ENCODE data around the gene C10orf143.
"Not testable (repeated sequence)": the region's sequence is repeated elsewhere in the genome, so short reads cannot be mapped to it uniquely, and the experiment has no call there.

DNA sequence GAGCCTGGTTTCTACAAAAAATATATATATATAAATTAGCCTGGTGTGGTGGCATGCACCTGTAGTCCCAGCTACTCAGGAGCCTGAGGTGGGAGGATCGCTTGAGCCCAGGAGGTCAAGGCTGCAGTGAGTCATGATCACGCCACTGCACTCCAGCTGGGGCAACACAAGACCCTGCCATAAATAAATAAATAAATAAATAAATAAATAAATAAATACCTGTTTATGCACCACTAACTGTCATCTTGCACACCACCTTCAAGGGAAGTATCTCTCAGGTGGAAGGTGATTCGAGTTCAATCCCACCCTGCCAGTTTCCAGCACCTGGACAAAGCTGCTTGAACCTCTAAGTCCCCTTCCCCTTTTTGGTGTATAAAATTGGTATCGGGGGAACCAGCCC is 6.3 kb upstream of the C10orf143 start:
- TF ChIP-seq, protein P1, sequence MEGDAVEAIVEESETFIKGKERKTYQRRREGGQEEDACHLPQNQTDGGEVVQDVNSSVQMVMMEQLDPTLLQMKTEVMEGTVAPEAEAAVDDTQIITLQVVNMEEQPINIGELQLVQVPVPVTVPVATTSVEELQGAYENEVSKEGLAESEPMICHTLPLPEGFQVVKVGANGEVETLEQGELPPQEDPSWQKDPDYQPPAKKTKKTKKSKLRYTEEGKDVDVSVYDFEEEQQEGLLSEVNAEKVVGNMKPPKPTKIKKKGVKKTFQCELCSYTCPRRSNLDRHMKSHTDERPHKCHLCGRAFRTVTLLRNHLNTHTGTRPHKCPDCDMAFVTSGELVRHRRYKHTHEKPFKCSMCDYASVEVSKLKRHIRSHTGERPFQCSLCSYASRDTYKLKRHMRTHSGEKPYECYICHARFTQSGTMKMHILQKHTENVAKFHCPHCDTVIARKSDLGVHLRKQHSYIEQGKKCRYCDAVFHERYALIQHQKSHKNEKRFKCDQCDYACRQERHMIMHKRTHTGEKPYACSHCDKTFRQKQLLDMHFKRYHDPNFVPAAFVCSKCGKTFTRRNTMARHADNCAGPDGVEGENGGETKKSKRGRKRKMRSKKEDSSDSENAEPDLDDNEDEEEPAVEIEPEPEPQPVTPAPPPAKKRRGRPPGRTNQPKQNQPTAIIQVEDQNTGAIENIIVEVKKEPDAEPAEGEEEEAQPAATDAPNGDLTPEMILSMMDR (optimal IDR thresholded peaks at IDR 0.05 in 1 of 3, IDR thresholded peaks at IDR 0.05 in 1 of 3, conservative IDR thresholded peaks at IDR 0.05 in 1 of 3; ENCODE audit: extremely low read depth in 1 of 3, insufficient read depth in 2 of 3, low read length in 3 of 3) = not testable (repeated sequence)
- TF ChIP-seq EZH2 (IDR thresholded peaks at IDR 0.05; ENCODE audit: low read length) = not testable (repeated sequence)
